Activated naive CD8-positive, alpha-beta T cell (primary cell): ENCODE results near the gene CDH4.
"Not testable (repeated sequence)": the region's sequence is repeated elsewhere in the genome, so short reads cannot be mapped to it uniquely, and the experiment has no call there.

Experiments used
- H3K27ac Mint-ChIP-seq: one replicate; pipeline ENCODE4 v1.8.0; 2021; ENCODE audit warnings: mixed read lengths
- H3K27me3 Mint-ChIP-seq: one replicate; pipeline ENCODE4 v1.8.0; 2021; ENCODE audit warnings: mixed read lengths
- H3K36me3 Mint-ChIP-seq: one replicate; pipeline ENCODE4 v1.8.0; 2021; ENCODE audit warnings: mixed read lengths
- H3K4me1 Mint-ChIP-seq: one replicate; pipeline ENCODE4 v1.8.0; 2021; ENCODE audit warnings: low read depth, mixed read lengths
- H3K4me3 Mint-ChIP-seq: one replicate; pipeline ENCODE4 v1.8.0; 2021; ENCODE audit warnings: mild to moderate bottlenecking, mixed read lengths
- H3K9me3 Mint-ChIP-seq: one replicate; pipeline ENCODE4 v1.8.0; 2021; ENCODE audit warnings: low read depth, mixed read lengths

The CDH4 gene

GRCh38 chr20:61419501-61419900 is 167.4 kb downstream of the CDH4 start:
- Mint-ChIP-seq H3K9me3 (no peaks in the 10 kb centered on the region), H3K27ac (no peak overlapping the region), H3K4me1 (no peaks in the 10 kb centered on the region), H3K27me3 (no peaks in the 10 kb centered on the region), H3K4me3 (no peak overlapping the region), H3K36me3 (no peaks in the 10 kb centered on the region)

- H3K36me3 Mint-ChIP-seq, result no peaks in the 10 kb centered on the region
- no peaks in the 10 kb centered on the region for H3K4me1 Mint-ChIP-seq
- H3K27ac Mint-ChIP-seq, result no peak overlapping the region
Observed at GRCh38 chr20:61420056-61420455, 168.0 kb downstream of the CDH4 start.

GRCh38 chr20:61420781-61421180 is 168.7 kb downstream of the CDH4 start:
- Mint-ChIP-seq H3K4me1 (no peaks in the 10 kb centered on the region), H3K4me3 (no peak overlapping the region), H3K27me3 (no peaks in the 10 kb centered on the region), H3K9me3 (no peaks in the 10 kb centered on the region), H3K27ac (no peak overlapping the region), H3K36me3 (no peaks in the 10 kb centered on the region)

More at GRCh38 chr20:61420056-61420455, 168.0 kb downstream of the CDH4 start:
- Mint-ChIP-seq H3K27me3 (no peaks in the 10 kb centered on the region), H3K9me3 (no peaks in the 10 kb centered on the region), H3K4me3 (no peak overlapping the region)

GRCh38 chr20:61422636-61423425 is 170.8 kb downstream of the CDH4 start:
- H3K4me1 Mint-ChIP-seq, result no peaks in the 10 kb centered on the region
- no peak overlapping the region for H3K4me3 Mint-ChIP-seq
- no peaks in the 10 kb centered on the region for H3K9me3 Mint-ChIP-seq
- H3K27me3 Mint-ChIP-seq, result no peaks in the 10 kb centered on the region
- no peak overlapping the region for H3K27ac Mint-ChIP-seq
- no peaks in the 10 kb centered on the region for H3K36me3 Mint-ChIP-seq

- no peak overlapping the region for H3K27ac Mint-ChIP-seq
- no peak overlapping the region for H3K4me3 Mint-ChIP-seq
- H3K4me1 Mint-ChIP-seq, result no peaks in the 10 kb centered on the region
- H3K9me3 Mint-ChIP-seq, result no peaks in the 10 kb centered on the region
- no peaks in the 10 kb centered on the region for H3K27me3 Mint-ChIP-seq
- H3K36me3 Mint-ChIP-seq, result no peaks in the 10 kb centered on the region
Observed at GRCh38 chr20:61424011-61424627, 172.1 kb downstream of the CDH4 start.

- Mint-ChIP-seq H3K4me1 (no peaks in the 10 kb centered on the region), H3K4me3 (no peak overlapping the region), H3K9me3 (no peaks in the 10 kb centered on the region), H3K27ac (no peak overlapping the region), H3K36me3 (no peaks in the 10 kb centered on the region), H3K27me3 (no peaks in the 10 kb centered on the region)
Observed at GRCh38 chr20:61424628-61425420, 172.8 kb downstream of the CDH4 start.

- H3K4me1 Mint-ChIP-seq, H3K4me3 Mint-ChIP-seq, H3K27me3 Mint-ChIP-seq, H3K27ac Mint-ChIP-seq, H3K9me3 Mint-ChIP-seq, H3K36me3 Mint-ChIP-seq: not testable (repeated sequence)
Observed at GRCh38 chr20:61425541-61425991, 173.5 kb downstream of the CDH4 start.

- no peak overlapping the region for H3K27ac Mint-ChIP-seq
- no peak overlapping the region for H3K4me3 Mint-ChIP-seq
- no peaks in the 10 kb centered on the region for H3K36me3 Mint-ChIP-seq
- no peaks in the 10 kb centered on the region for H3K9me3 Mint-ChIP-seq
- no peaks in the 10 kb centered on the region for H3K4me1 Mint-ChIP-seq
- H3K27me3 Mint-ChIP-seq, result no peaks in the 10 kb centered on the region
Observed at GRCh38 chr20:61426352-61426751, 174.3 kb downstream of the CDH4 start.

GRCh38 chr20:61429458-61430227 is 177.6 kb downstream of the CDH4 start:
- peaks cover 4% of the 10 kb centered on the region for H3K27me3 Mint-ChIP-seq
- H3K4me1 Mint-ChIP-seq, result no peaks in the 10 kb centered on the region
- no peak overlapping the region for H3K27ac Mint-ChIP-seq
- H3K4me3 Mint-ChIP-seq, result no peak overlapping the region
- no peaks in the 10 kb centered on the region for H3K36me3 Mint-ChIP-seq
- H3K9me3 Mint-ChIP-seq, result no peaks in the 10 kb centered on the region

- H3K27me3 Mint-ChIP-seq, result peaks cover 4% of the 10 kb centered on the region
- H3K4me3 Mint-ChIP-seq, result no peak overlapping the region
- H3K9me3 Mint-ChIP-seq, result no peaks in the 10 kb centered on the region
- no peaks in the 10 kb centered on the region for H3K36me3 Mint-ChIP-seq
- H3K27ac Mint-ChIP-seq, result no peak overlapping the region
- H3K4me1 Mint-ChIP-seq, result no peaks in the 10 kb centered on the region
Observed at GRCh38 chr20:61430228-61430624, 178.2 kb downstream of the CDH4 start.

GRCh38 chr20:61433176-61433575 is 181.1 kb downstream of the CDH4 start:
- Mint-ChIP-seq H3K9me3 (no peaks in the 10 kb centered on the region), H3K27me3 (peaks cover 7% of the 10 kb centered on the region), H3K36me3 (no peaks in the 10 kb centered on the region), H3K4me3 (no peak overlapping the region), H3K27ac (no peak overlapping the region), H3K4me1 (no peaks in the 10 kb centered on the region)

GRCh38 chr20:61433816-61434215 is 181.8 kb downstream of the CDH4 start:
- peaks cover 7% of the 10 kb centered on the region for H3K27me3 Mint-ChIP-seq
- H3K4me3 Mint-ChIP-seq, result no peak overlapping the region
- H3K9me3 Mint-ChIP-seq, result no peaks in the 10 kb centered on the region
- H3K36me3 Mint-ChIP-seq, result no peaks in the 10 kb centered on the region
- H3K4me1 Mint-ChIP-seq, result no peaks in the 10 kb centered on the region
- no peak overlapping the region for H3K27ac Mint-ChIP-seq

- Mint-ChIP-seq H3K36me3 (no peaks in the 10 kb centered on the region), H3K4me3 (no peak overlapping the region), H3K27me3 (peaks cover 7% of the 10 kb centered on the region), H3K4me1 (no peaks in the 10 kb centered on the region), H3K9me3 (no peaks in the 10 kb centered on the region), H3K27ac (no peak overlapping the region)
Observed at GRCh38 chr20:61434341-61434781, 182.3 kb downstream of the CDH4 start.

GRCh38 chr20:61435184-61435822 is 183.2 kb downstream of the CDH4 start:
- no peaks in the 10 kb centered on the region for H3K36me3 Mint-ChIP-seq
- H3K27ac Mint-ChIP-seq, result no peak overlapping the region
- H3K4me1 Mint-ChIP-seq, result no peaks in the 10 kb centered on the region
- no peak overlapping the region for H3K4me3 Mint-ChIP-seq
- no peaks in the 10 kb centered on the region for H3K9me3 Mint-ChIP-seq
- peaks cover 7% of the 10 kb centered on the region for H3K27me3 Mint-ChIP-seq
